Hepatocyte (in vitro differentiated cells): ENCODE measurements around the gene NEK4.

Experiments used
- EZH2 ChIP-seq: fragments of 200-600 bp; sonication (generic); IDR thresholded peaks from 2 replicates; pipeline ENCODE4 v1.6.1; 2016; ENCODE audit warnings: antibody characterized with exemption, mild to moderate bottlenecking, borderline replicate concordance
- EZH2phosphoT487 ChIP-seq: fragments of 200-600 bp; sonication (generic); IDR thresholded peaks from one replicate; pipeline ENCODE4 v1.6.1; 2018; ENCODE audit warnings: antibody characterized with exemption, mild to moderate bottlenecking, low read depth, moderate library complexity; ENCODE audit not compliant: unreplicated experiment, severe bottlenecking
- TF ChIP-seq, protein P1 (sequence below): fragments of 200-600 bp; sonication (generic); IDR thresholded peaks from 2 replicates; pipeline ENCODE4 v1.5.1; 2016; ENCODE audit warnings: antibody characterized with exemption, mild to moderate bottlenecking; ENCODE audit not compliant: poor library complexity

DNA sequence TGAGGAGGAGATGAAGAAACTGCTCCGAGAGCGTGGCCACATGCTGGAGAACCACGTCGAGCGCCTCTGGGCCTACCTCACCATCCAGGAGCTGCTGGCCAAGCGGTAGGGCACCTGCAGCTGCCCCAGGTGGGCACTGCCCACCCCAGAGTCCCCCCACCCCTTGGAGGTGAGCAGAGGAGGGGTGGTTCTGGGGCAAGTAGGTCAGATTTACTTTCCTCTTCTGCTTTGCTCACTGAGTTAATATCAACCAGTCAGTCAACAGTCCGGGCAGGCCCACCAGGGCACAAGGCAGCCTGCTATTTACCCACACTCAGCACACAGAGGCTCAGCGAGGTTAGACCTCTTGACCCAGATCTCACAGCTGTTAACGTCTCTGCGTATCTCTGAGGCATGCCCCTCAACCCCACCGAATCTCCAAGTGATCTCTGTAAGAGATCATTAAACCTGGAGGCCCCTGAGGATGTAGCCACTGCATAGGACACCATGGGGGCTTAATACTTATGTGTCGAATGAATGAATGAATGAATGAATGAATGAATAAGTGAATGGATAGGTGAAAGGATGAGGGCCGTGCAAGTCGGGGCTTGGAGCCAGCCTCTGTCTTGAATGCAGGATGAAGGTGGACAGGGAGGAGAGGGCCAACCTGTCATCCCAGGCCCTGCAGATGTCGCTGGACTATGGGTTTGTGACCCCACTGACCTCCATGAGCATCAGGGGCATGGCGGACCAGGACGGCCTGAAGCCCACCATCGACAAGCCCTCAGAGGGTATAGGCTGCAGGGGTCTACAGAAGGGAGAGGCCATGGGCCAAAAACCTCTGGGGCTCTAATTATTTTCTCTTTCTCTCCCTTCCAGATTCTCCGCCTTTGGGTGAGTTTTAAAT lies 15.8 kb upstream of the NEK4 start:
- TF ChIP-seq, protein P1, sequence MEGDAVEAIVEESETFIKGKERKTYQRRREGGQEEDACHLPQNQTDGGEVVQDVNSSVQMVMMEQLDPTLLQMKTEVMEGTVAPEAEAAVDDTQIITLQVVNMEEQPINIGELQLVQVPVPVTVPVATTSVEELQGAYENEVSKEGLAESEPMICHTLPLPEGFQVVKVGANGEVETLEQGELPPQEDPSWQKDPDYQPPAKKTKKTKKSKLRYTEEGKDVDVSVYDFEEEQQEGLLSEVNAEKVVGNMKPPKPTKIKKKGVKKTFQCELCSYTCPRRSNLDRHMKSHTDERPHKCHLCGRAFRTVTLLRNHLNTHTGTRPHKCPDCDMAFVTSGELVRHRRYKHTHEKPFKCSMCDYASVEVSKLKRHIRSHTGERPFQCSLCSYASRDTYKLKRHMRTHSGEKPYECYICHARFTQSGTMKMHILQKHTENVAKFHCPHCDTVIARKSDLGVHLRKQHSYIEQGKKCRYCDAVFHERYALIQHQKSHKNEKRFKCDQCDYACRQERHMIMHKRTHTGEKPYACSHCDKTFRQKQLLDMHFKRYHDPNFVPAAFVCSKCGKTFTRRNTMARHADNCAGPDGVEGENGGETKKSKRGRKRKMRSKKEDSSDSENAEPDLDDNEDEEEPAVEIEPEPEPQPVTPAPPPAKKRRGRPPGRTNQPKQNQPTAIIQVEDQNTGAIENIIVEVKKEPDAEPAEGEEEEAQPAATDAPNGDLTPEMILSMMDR = no peak
- no peak for TF ChIP-seq EZH2phosphoT487
- TF ChIP-seq EZH2 = no peak
